ENCODE results near the gene FAM228B. TPM values are rescaled to one million over a fixed set of nuclear protein-coding genes. Genes with fewer than 3 reads are reported as not detected.
A peak's percentile ranks its signal among the peaks of the same experiment; 100 is the strongest.

Gene FAM228B
- total and polyA plus RNA-seq, 9 donors = 24.6 to 76.8 (median 68.8) TPM

GRCh38 chr2:24183366-24184069, 60.2 kb downstream of the FAM228B start:
- H3K4me3 ChIP-seq = no peak overlapping the region
- H3K27me3 ChIP-seq = no peaks in the 10 kb centered on the region
- no peaks in the 10 kb centered on the region for H3K36me3 ChIP-seq
- no peaks in the 10 kb centered on the region for H3K4me1 ChIP-seq (ENCODE audit: insufficient read depth)
- intact Hi-C loops (cut with DNase I) = no loop called here
- H3K27ac ChIP-seq = no peak overlapping the region
- DNase-seq = peak in 1 of 5 donors; percentile 72
- TF ChIP-seq CTCF (IDR thresholded peaks at IDR 0.05) (no peak), EP300 (IDR thresholded peaks at IDR 0.05) (no peak)
- 46 to 62% (median 52%) methylated on average over 6 of the region's 6 CpGs for WGBS, 3 donors
- no peaks in the 10 kb centered on the region for H3K9me3 ChIP-seq

- TF ChIP-seq EP300 (IDR thresholded peaks at IDR 0.05) = no peak
- TF ChIP-seq CTCF (IDR thresholded peaks at IDR 0.05) = no peak
- no peak for TF ChIP-seq POLR2A (IDR thresholded peaks at IDR 0.05)
- Histone ChIP-seq H3K27me3 (no peaks in the 10 kb centered on the region), H3K4me3 (no peak overlapping the region), H3K9me3 (no peaks in the 10 kb centered on the region), H3K36me3 (no peaks in the 10 kb centered on the region), H3K27ac (no peak overlapping the region), H3K4me1 (ENCODE audit: insufficient read depth) (no peaks in the 10 kb centered on the region)
- intact Hi-C loops (cut with DNase I) = no loop called here
- WGBS, 3 donors = 81 to 86% (median 82%) methylated on average over 10 of the region's 10 CpGs
- DNase-seq = no peak
Observed at GRCh38 chr2:24189551-24189950, 66.3 kb downstream of the FAM228B start.

GRCh38 chr2:24190503-24190902, 67.2 kb downstream of the FAM228B start:
- no peak for TF ChIP-seq CTCF (IDR thresholded peaks at IDR 0.05)
- no peak for TF ChIP-seq EP300 (IDR thresholded peaks at IDR 0.05)
- no peak for TF ChIP-seq POLR2A (IDR thresholded peaks at IDR 0.05)
- no peak for DNase-seq
- WGBS, 3 donors = 92 to 96% (median 93%) methylated on average over 9 of the region's 9 CpGs
- Histone ChIP-seq H3K27me3 (no peaks in the 10 kb centered on the region), H3K27ac (no peak overlapping the region), H3K4me3 (no peak overlapping the region), H3K36me3 (no peaks in the 10 kb centered on the region), H3K4me1 (ENCODE audit: insufficient read depth) (no peaks in the 10 kb centered on the region), H3K9me3 (no peaks in the 10 kb centered on the region)
- intact Hi-C loops (cut with DNase I) = no loop called here

GRCh38 chr2:24191156-24191555, 67.9 kb downstream of the FAM228B start:
- TF ChIP-seq EP300 (IDR thresholded peaks at IDR 0.05) (no peak), POLR2A (IDR thresholded peaks at IDR 0.05) (no peak), CTCF (IDR thresholded peaks at IDR 0.05) (no peak)
- no peak overlapping the region for H3K4me3 ChIP-seq
- no peaks in the 10 kb centered on the region for H3K4me1 ChIP-seq (ENCODE audit: insufficient read depth)
- H3K27ac ChIP-seq = no peak overlapping the region
- WGBS, 3 donors = 92 to 94% (median 93%) methylated on average over 9 of the region's 9 CpGs
- H3K9me3 ChIP-seq = no peaks in the 10 kb centered on the region
- intact Hi-C loops (cut with DNase I) = no loop called here
- no peaks in the 10 kb centered on the region for H3K27me3 ChIP-seq
- no peaks in the 10 kb centered on the region for H3K36me3 ChIP-seq
- no peak for DNase-seq
